ENCODE measurements around the gene ERRFI1. TPM values are rescaled to one million over a fixed set of nuclear protein-coding genes. Genes with fewer than 3 reads are reported as not detected.
A peak's percentile ranks its signal among the peaks of the same experiment; 100 is the strongest.

Gene ERRFI1
- total and polyA plus RNA-seq, 10 of the 15 experiments (the other 5 are each of a cell fraction or from before 2014, with no cell fraction given) = 0.90 to 6.5 (median 3.1) TPM

- TF ChIP-seq EP300 (IDR thresholded peaks at IDR 0.05; ENCODE audit: borderline replicate concordance in 1 of 2, control insufficient read depth in 1 of 2, low read depth in 2 of 2, low read length in 2 of 2) (no peak), HDGF (IDR thresholded peaks at IDR 0.05) (0 out of 2 replicates have a peak, but pooled peaks have one; percentile 46)
- H3K4me2 ChIP-seq (ENCODE audit: control insufficient read depth, insufficient read depth) = no peak overlapping the region
- CTCF ChIA-PET = interaction anchor here (0.7 to 2.4 kb wide), 3 partner anchors 12 to 322 kb away, joined by 3 to 12 read pairs (median 3); no protein-coding TSS in a partner anchor
- no peaks in the 10 kb centered on the region for H3K9me3 ChIP-seq (replicated peaks; ENCODE audit: control insufficient read depth, insufficient read depth, low read length)
- in situ Hi-C loops (cut with MboI) = no loop called here
- peaks cover 0 to 4% of the 10 kb centered on the region in 2 experiments; a peak in 1 of 4 replicates for H3K27me3 ChIP-seq (replicated peaks in 1 of 2; ENCODE audit: control insufficient read depth in 2 of 2, insufficient read depth in 2 of 2, low read length in 1 of 2)
- H4K20me1 ChIP-seq (ENCODE audit: control insufficient read depth, insufficient read depth) = no peaks in the 10 kb centered on the region
- H3K9ac ChIP-seq (ENCODE audit: control insufficient read depth, insufficient read depth, low read length) = no peak overlapping the region
- ATAC-seq (no peak), DNase-seq (ENCODE audit: low read depth, low spot score) (no peak), FAIRE-seq (no peak)
- no peak overlapping the region for H2AFZ ChIP-seq (ENCODE audit: control insufficient read depth, low read depth, low read length)
- no peak overlapping the region for H3K4me3 ChIP-seq
- H3K36me3 ChIP-seq (ENCODE audit: control insufficient read depth in 2 of 2, insufficient read depth in 2 of 2, low read length in 1 of 2) = no peaks in the 10 kb centered on the region
- no TSS peak for BruUV-seq (replicated peaks)
- H3K27ac ChIP-seq (ENCODE audit: control insufficient read depth, insufficient read depth) = no peak overlapping the region
- H3K4me1 ChIP-seq (ENCODE audit: control insufficient read depth, insufficient read depth, low read length) = peaks cover 5% of the 10 kb centered on the region
- intact Hi-C loops (cut with micrococcal nuclease; ENCODE audit: unreplicated experiment) = loop anchor here (5.0 kb wide), 1 partner anchor 140 kb away; no protein-coding TSS in a partner anchor
- POLR2A ChIA-PET = interaction anchor here (0.6 kb wide), 1 partner anchor 139 kb away, joined by 7 read pairs; no protein-coding TSS in a partner anchor
- WGBS (ENCODE audit: insufficient coverage, insufficient replicate concordance, low lambda C conversion rate, missing lambda C conversion rate) = 82% methylated on average over 25 of the region's 25 CpGs
- RAD21 ChIA-PET (ENCODE audit: unreplicated experiment) = no interaction called here
- SMC1A ChIA-PET (ENCODE audit: uncharacterized antibody, unreplicated experiment) = interaction anchor here (1.2 kb wide), 1 partner anchor 13 kb away, joined by 3 read pairs; no protein-coding TSS in a partner anchor
- H3K79me2 ChIP-seq (ENCODE audit: control insufficient read depth, insufficient read depth, low read length) = no peaks in the 10 kb centered on the region
Observed at GRCh38 chr1:8026976-8027747, 1.1 kb upstream of the ERRFI1 start.

DNA sequence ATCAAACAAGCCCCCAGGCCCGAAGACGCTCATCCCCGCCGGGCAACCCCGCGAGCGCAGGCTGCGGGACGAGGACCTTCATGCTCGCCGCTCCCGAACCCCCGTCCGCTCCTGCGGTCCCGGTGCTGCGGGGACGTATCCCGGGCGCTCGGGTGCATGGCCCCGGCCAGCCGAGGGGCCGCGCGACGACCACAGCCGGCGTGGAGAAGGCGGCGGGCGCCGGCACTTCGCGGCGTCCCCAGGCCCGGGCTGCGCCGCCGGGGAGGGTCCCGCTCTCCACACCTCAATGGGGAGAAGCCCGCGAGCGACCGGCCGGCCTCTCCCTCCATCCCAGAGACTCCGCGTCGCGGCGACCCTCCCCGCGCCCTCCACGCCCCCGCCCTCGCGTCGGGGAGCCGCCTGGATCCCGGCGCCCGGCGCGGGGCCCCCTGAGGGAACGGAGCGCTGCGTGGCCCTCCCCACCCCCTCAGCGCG lies 401 bp downstream of the ERRFI1 start:
- peak overlapping the region; percentile 35; the same call in 1 of the 2 replicates for H3K9ac ChIP-seq (ENCODE audit: control insufficient read depth, insufficient read depth, low read length)
- CTCF ChIA-PET = no interaction called here
- ATAC-seq (peak; percentile 17), DNase-seq (ENCODE audit: low read depth, low spot score) (no peak), FAIRE-seq (no peak)
- no peaks in the 10 kb centered on the region for H4K20me1 ChIP-seq (ENCODE audit: control insufficient read depth, insufficient read depth)
- H2AFZ ChIP-seq (ENCODE audit: control insufficient read depth, low read depth, low read length) = peak overlapping the region; percentile 54
- H3K36me3 ChIP-seq (ENCODE audit: control insufficient read depth in 2 of 2, insufficient read depth in 2 of 2, low read length in 1 of 2) = no peaks in the 10 kb centered on the region
- H3K4me3 ChIP-seq = peak overlapping the region; percentile 75
- H3K27me3 ChIP-seq (replicated peaks in 1 of 2; ENCODE audit: control insufficient read depth in 2 of 2, insufficient read depth in 2 of 2, low read length in 1 of 2) = peaks cover 0 to 4% of the 10 kb centered on the region in 2 experiments; a peak in 1 of 4 replicates
- POLR2A ChIA-PET = interaction anchor here (0.6 kb wide), 1 partner anchor 44 kb away, joined by 4 read pairs; no protein-coding TSS in a partner anchor
- WGBS (ENCODE audit: insufficient coverage, insufficient replicate concordance, low lambda C conversion rate, missing lambda C conversion rate) = 27% methylated on average over 19 of the region's 69 CpGs
- in situ Hi-C loops (cut with MboI) (no loop called here), intact Hi-C loops (cut with micrococcal nuclease; ENCODE audit: unreplicated experiment) (loop anchor here (5.0 kb wide), 1 partner anchor 142 kb away; no protein-coding TSS in a partner anchor)
- RAD21 ChIA-PET (ENCODE audit: unreplicated experiment) = interaction anchor here (1.3 kb wide), 1 partner anchor 289 kb away, joined by 3 read pairs; no protein-coding TSS in a partner anchor
- H3K9me3 ChIP-seq (replicated peaks; ENCODE audit: control insufficient read depth, insufficient read depth, low read length) = no peaks in the 10 kb centered on the region
- SMC1A ChIA-PET (ENCODE audit: uncharacterized antibody, unreplicated experiment) = interaction anchor here (2.5 kb wide), 1 partner anchor 10 kb away, joined by 11 read pairs; no protein-coding TSS in a partner anchor
- H3K27ac ChIP-seq (ENCODE audit: control insufficient read depth, insufficient read depth) = no peak overlapping the region
- no peaks in the 10 kb centered on the region for H3K79me2 ChIP-seq (ENCODE audit: control insufficient read depth, insufficient read depth, low read length)
- peak overlapping the region; percentile 77 for H3K4me2 ChIP-seq (ENCODE audit: control insufficient read depth, insufficient read depth)
- H3K4me1 ChIP-seq (ENCODE audit: control insufficient read depth, insufficient read depth, low read length) = peaks cover 5% of the 10 kb centered on the region
- BruUV-seq (replicated peaks) = no TSS peak
- TF ChIP-seq POLR2A (IDR thresholded peaks at IDR 0.05; ENCODE audit: low read depth, low read length) (no peak), NR2C1 (IDR thresholded peaks at IDR 0.05) (no peak), TCF3 (IDR thresholded peaks at IDR 0.05; ENCODE audit: borderline replicate concordance, insufficient read depth, low read depth, low read length) (no peak), RAD51 (IDR thresholded peaks at IDR 0.05) (no peak), EGR1 (IDR thresholded peaks at IDR 0.05; ENCODE audit: borderline replicate concordance in 1 of 2, low read depth in 2 of 2, low read length in 2 of 2) (no peak), MTA3 (IDR thresholded peaks at IDR 0.05; ENCODE audit: borderline replicate concordance, low read length) (no peak), NFYB (IDR thresholded peaks at IDR 0.05; ENCODE audit: insufficient read depth, low read depth, low read length) (no peak), RFX5 (IDR thresholded peaks at IDR 0.05; ENCODE audit: low read depth, low read length) (no peak), TCF12 (IDR thresholded peaks at IDR 0.05; ENCODE audit: low read depth, low read length) (no peak)
- TF ChIP-seq, protein P1, sequence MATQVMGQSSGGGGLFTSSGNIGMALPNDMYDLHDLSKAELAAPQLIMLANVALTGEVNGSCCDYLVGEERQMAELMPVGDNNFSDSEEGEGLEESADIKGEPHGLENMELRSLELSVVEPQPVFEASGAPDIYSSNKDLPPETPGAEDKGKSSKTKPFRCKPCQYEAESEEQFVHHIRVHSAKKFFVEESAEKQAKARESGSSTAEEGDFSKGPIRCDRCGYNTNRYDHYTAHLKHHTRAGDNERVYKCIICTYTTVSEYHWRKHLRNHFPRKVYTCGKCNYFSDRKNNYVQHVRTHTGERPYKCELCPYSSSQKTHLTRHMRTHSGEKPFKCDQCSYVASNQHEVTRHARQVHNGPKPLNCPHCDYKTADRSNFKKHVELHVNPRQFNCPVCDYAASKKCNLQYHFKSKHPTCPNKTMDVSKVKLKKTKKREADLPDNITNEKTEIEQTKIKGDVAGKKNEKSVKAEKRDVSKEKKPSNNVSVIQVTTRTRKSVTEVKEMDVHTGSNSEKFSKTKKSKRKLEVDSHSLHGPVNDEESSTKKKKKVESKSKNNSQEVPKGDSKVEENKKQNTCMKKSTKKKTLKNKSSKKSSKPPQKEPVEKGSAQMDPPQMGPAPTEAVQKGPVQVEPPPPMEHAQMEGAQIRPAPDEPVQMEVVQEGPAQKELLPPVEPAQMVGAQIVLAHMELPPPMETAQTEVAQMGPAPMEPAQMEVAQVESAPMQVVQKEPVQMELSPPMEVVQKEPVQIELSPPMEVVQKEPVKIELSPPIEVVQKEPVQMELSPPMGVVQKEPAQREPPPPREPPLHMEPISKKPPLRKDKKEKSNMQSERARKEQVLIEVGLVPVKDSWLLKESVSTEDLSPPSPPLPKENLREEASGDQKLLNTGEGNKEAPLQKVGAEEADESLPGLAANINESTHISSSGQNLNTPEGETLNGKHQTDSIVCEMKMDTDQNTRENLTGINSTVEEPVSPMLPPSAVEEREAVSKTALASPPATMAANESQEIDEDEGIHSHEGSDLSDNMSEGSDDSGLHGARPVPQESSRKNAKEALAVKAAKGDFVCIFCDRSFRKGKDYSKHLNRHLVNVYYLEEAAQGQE (IDR thresholded peaks at IDR 0.05; ENCODE audit: low read depth, low read length) = no peak

Data from GM12878 (cell line).